SK-N-SH (cell line): ENCODE data around the gene CANT1. TPM values are rescaled to one million over a fixed set of nuclear protein-coding genes. Genes with fewer than 3 reads are reported as not detected.
A peak's percentile ranks its signal among the peaks of the same experiment; 100 is the strongest.

Experiments
- CTCF ChIA-PET: fragments of 300-600, 350-600 bp; formaldehyde crosslinking; extraction: SDS; loops from one replicate; lab custom pipeline; 2021; lab: Yijun Ruan, JAX
- POLR2A ChIA-PET: fragments of 350-600 bp; sonication (Branson Sonifier 250); formaldehyde crosslinking; extraction: SDS; loops from one replicate; lab custom pipeline; 2020; ENCODE audit warnings: antibody characterized with exemption, inconsistent platforms; lab: Yijun Ruan, JAX
- DNase-seq: peaks from one replicate; pipeline ENCODE4 v3.0.0; 2012
- H2AFZ ChIP-seq: fragments of 200-600 bp; sonication (generic); 2 replicates; pipeline ENCODE4 v1.8.1; 2016; ENCODE audit warnings: antibody characterized with exemption, mild to moderate bottlenecking, low read depth
- H3F3A ChIP-seq: fragments of 200-600 bp; sonication (generic); replicated peaks from 2 replicates; pipeline ENCODE3; 2016; ENCODE audit warnings: antibody characterized with exemption, mild to moderate bottlenecking; ENCODE audit not compliant: insufficient read depth
- H3K27ac ChIP-seq, 2 experiments: fragments of 200-500 bp in 1 of 2; fragments of 200-600 bp in 1 of 2; sonication (Bioruptor generic) in 1 of 2; sonication (generic), shearing (Covaris generic) in 1 of 2; 2 replicates each; pipeline versions ENCODE4 v1.5.1 to v1.6.1; 2014 to 2016; ENCODE audit warnings: low read depth in 2 of 2, inconsistent platforms in 1 of 2, low read length in 1 of 2, mild to moderate bottlenecking in 1 of 2, mixed read lengths in 1 of 2
- H3K27me3 ChIP-seq: fragments of 200-600 bp; sonication (generic), shearing (Covaris generic); 2 replicates; pipeline ENCODE4 v1.6.1; 2016; ENCODE audit warnings: mixed run types; ENCODE audit not compliant: insufficient read depth
- H3K36me3 ChIP-seq, 2 experiments: fragments of 200-500 bp in 1 of 2; fragments of 200-600 bp in 1 of 2; sonication (Bioruptor generic) in 1 of 2; sonication (generic) in 1 of 2; replicated peaks in 1 of 2; 2 replicates each; pipeline versions ENCODE3 to v1.5.1; 2014 to 2016; ENCODE audit warnings: low read length in 1 of 2, mild to moderate bottlenecking in 1 of 2; ENCODE audit not compliant: insufficient read depth in 2 of 2, control insufficient read depth in 1 of 2
- H3K4me1 ChIP-seq, 2 experiments: fragments of 200-500 bp in 1 of 2; fragments of 200-600 bp in 1 of 2; sonication (Bioruptor generic) in 1 of 2; sonication (generic), shearing (Covaris generic) in 1 of 2; 2 replicates each; pipeline versions ENCODE4 v1.5.1 to v1.6.1; 2014 to 2016; ENCODE audit warnings: low read depth in 1 of 2, low read length in 1 of 2, mixed run types in 1 of 2; ENCODE audit not compliant: insufficient read depth in 2 of 2, control insufficient read depth in 1 of 2
- H3K4me2 ChIP-seq: fragments of 200-600 bp; sonication (generic), shearing (Covaris generic); 2 replicates; pipeline ENCODE4 v1.6.1; 2017; ENCODE audit warnings: mixed run types
- H3K4me3 ChIP-seq, 2 experiments: fragments of 200-500 bp in 1 of 2; fragments of 200-600 bp in 1 of 2; sonication (Bioruptor generic) in 1 of 2; sonication (generic), shearing (Covaris generic) in 1 of 2; 2 replicates each; pipeline versions ENCODE4 v1.5.1 to v1.8.1; 2014 to 2016; ENCODE audit warnings: low read depth in 2 of 2, inconsistent platforms in 1 of 2, low read length in 1 of 2, mild to moderate bottlenecking in 1 of 2, mixed read lengths in 1 of 2, moderate library complexity in 1 of 2
- H3K79me2 ChIP-seq: fragments of 200-600 bp; sonication (generic); 2 replicates; pipeline ENCODE4 v1.8.1; 2017; ENCODE audit warnings: mild to moderate bottlenecking; ENCODE audit not compliant: insufficient read depth
- H3K9ac ChIP-seq: fragments of 200-600 bp; sonication (generic); 2 replicates; pipeline ENCODE4 v1.6.1; 2017; ENCODE audit warnings: mixed run types
- H3K9me2 ChIP-seq: fragments of 200-600 bp; sonication (generic); 2 replicates; pipeline ENCODE4 v1.6.1; 2017; ENCODE audit warnings: mixed run types
- H3K9me3 ChIP-seq: fragments of 200-600 bp; sonication (generic); 2 replicates; pipeline ENCODE4 v1.6.1; 2017; ENCODE audit warnings: mixed run types, mild to moderate bottlenecking, moderate library complexity
- H4K20me1 ChIP-seq: fragments of 200-600 bp; sonication (generic); 2 replicates; pipeline ENCODE4 v1.6.1; 2017; ENCODE audit warnings: mild to moderate bottlenecking, mixed run types; ENCODE audit not compliant: insufficient read depth
- CHD2 ChIP-seq: fragments of 150-350 bp; IDR thresholded peaks from 2 replicates; pipeline ENCODE4 v1.6.1; 2018; ENCODE audit warnings: low read length; ENCODE audit not compliant: partially characterized antibody
- ELF1 ChIP-seq: IDR thresholded peaks from 2 replicates; pipeline ENCODE4 v1.4.0; 2012
- FOSL2 ChIP-seq: IDR thresholded peaks from 2 replicates; pipeline ENCODE4 v1.4.0; 2012; ENCODE audit warnings: low read depth, mild to moderate bottlenecking, moderate library complexity, borderline replicate concordance
- GABPA ChIP-seq: IDR thresholded peaks from 2 replicates; pipeline ENCODE4 v1.4.0; 2012; ENCODE audit warnings: low read depth, mild to moderate bottlenecking
- MXI1 ChIP-seq: IDR thresholded peaks from 2 replicates; pipeline ENCODE4 v1.6.1; 2012; ENCODE audit warnings: mild to moderate bottlenecking, low read depth, low read length, improper control_type of control experiment
- NRF1 ChIP-seq: IDR thresholded peaks from 2 replicates; pipeline ENCODE4 v1.6.1; 2012; ENCODE audit warnings: low read depth, mild to moderate bottlenecking, low read length
- POLR2AphosphoS5 ChIP-seq: IDR thresholded peaks from 2 replicates; pipeline ENCODE4 v1.6.1; 2012; ENCODE audit warnings: low read depth, low read length
- RCOR1 ChIP-seq: fragments of 150-350 bp; IDR thresholded peaks from 2 replicates; pipeline ENCODE4 v1.6.1; 2017; ENCODE audit warnings: antibody characterized with exemption, low read length
- RFX5 ChIP-seq: IDR thresholded peaks from 2 replicates; pipeline ENCODE4 v1.6.1; 2012; ENCODE audit warnings: mild to moderate bottlenecking, improper control_type of control experiment, low read length
- RXRA ChIP-seq: IDR thresholded peaks from 2 replicates; pipeline ENCODE4 v1.4.0; 2012; ENCODE audit warnings: low read depth, mild to moderate bottlenecking, borderline replicate concordance
- TAF1 ChIP-seq: IDR thresholded peaks from 2 replicates; pipeline ENCODE4 v1.6.1; 2012; ENCODE audit warnings: low read depth, mild to moderate bottlenecking, low read length, moderate library complexity, borderline replicate concordance
- YY1 ChIP-seq: IDR thresholded peaks from 2 replicates; pipeline ENCODE4 v1.4.0; 2012; ENCODE audit warnings: low read depth, mild to moderate bottlenecking
- WGBS: methylation state at CpG from one replicate; pipeline ENCODE4 v1.1.6; 2017; ENCODE audit warnings: low lambda C conversion rate; 5-methylcytosine and 5-hydroxymethylcytosine counted together
- polyA plus RNA-seq, 3 experiments: library from polyadenylated mRNA; depleted of rRNA; stranded (reverse); fragments of >200 nt; gene quantifications; 2 replicates each; pipeline ENCODE4 v1.2.3, GENCODE V29; 2012
- TF ChIP-seq, protein P1 (sequence below): IDR thresholded peaks from 2 replicates; pipeline ENCODE4 v1.4.0; 2012; ENCODE audit warnings: low read depth, borderline replicate concordance

Gene CANT1
- 83.8 and 87.4 TPM in 2 replicates for polyA plus RNA-seq (2012; rRNA removed)
- polyA plus RNA-seq (2012; cell fraction: cytosol; rRNA removed) = 47.2 and 67.5 TPM in 2 replicates
- polyA plus RNA-seq (2012; cell fraction: nucleus; rRNA removed) = 55.9 and 68.2 TPM in 2 replicates

DNA sequence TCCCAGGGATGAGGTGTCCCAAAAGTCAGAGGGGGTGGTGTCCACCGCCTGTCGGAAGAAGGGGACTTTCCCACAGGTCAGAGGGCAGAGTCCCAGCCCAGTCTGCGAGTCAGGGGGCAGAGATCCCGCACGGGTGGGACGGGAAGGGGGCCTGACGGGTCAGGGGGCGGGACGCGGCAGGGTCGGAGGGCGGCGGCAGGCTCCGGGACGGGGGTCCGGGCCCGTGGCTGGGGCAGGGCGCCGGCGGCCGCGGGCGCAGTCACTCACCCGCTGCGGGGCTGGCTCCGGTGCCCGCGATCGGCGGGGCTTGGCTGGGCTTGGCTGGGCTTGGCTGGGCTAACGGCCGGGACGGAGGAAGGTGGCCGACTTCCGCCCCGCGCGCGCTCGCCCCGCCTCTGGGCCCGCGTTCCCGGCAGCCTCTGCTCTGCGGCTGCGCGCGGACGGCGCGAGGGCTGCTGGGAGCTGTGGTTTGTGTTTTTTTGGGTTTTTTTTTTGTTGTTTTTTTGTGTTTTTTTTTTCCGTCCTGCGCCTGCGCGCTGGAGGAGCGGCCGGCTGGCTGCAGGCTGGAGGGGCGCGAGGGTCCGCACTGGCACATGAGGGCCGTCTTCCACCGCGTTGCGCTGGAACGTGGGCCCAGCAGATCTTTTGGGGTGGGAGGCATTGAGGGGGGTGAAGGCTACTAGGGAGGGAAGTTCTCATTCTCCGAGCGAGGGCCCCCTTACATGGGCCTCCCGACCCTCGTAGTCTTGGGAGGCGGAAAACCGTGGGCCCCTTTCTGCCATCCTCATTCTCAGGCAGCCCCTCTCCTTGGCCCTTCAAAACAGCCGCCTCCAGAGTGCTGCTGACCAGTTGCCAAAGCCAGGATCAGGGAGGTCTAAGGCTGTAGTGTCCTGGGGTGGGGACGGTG lies at the start of gene CANT1:
Gene CANT1, minus strand, starts transcription at position 368 of the 907 bp plus-strand sequence. CDS start 12,142 bp downstream, outside the sequence.
- POLR2A ChIA-PET = interaction anchor here (0.7 to 1.3 kb wide), 4 partner anchors 10 to 19 kb away, joined by 3 read pairs; no protein-coding TSS in a partner anchor
- DNase-seq = peak; percentile 100
- Histone ChIP-seq H2AFZ (peak within 1 kb of the TSS; percentile 92), H3K79me2 (peaks cover 49% of the 10 kb centered on the region), H3K4me2 (peak within 1 kb of the TSS; percentile 97), H3K9ac (peak within 1 kb of the TSS; percentile 95), H3K36me3 (peaks cover 0 to 17% of the 10 kb centered on the region in 2 experiments), H3K9me3 (peaks cover 10% of the 10 kb centered on the region), H3K27me3 (no peaks in the 10 kb centered on the region), H3F3A (peaks cover 7% of the 10 kb centered on the region), H3K9me2 (no peaks in the 10 kb centered on the region), H3K27ac (peak within 1 kb of the TSS; percentile 54 to 86; a peak in 3 of 4 replicates), H3K4me3 (peak within 1 kb of the TSS; percentile 93 to 100), H4K20me1 (peaks cover 19% of the 10 kb centered on the region), H3K4me1 (peaks cover 18 to 36% of the 10 kb centered on the region in 2 experiments; a peak in 3 of 4 replicates)
- TF ChIP-seq RCOR1 (no peak), MXI1 (peak; percentile 33; the same call in 1 of the 2 replicates), FOSL2 (no peak), RXRA (no peak), NRF1 (peak; percentile 98), POLR2AphosphoS5 (peak; percentile 84), GABPA (peak; percentile 71), ELF1 (peak; percentile 90), TAF1 (peak; percentile 87), CHD2 (peak; percentile 77)
- CTCF ChIA-PET = interaction anchor here (1.0 to 1.3 kb wide), 3 partner anchors 10 to 384 kb away, joined by 3 read pairs; no protein-coding TSS in a partner anchor
- 11% methylated on average over 34 of the region's 73 CpGs for WGBS

DNA sequence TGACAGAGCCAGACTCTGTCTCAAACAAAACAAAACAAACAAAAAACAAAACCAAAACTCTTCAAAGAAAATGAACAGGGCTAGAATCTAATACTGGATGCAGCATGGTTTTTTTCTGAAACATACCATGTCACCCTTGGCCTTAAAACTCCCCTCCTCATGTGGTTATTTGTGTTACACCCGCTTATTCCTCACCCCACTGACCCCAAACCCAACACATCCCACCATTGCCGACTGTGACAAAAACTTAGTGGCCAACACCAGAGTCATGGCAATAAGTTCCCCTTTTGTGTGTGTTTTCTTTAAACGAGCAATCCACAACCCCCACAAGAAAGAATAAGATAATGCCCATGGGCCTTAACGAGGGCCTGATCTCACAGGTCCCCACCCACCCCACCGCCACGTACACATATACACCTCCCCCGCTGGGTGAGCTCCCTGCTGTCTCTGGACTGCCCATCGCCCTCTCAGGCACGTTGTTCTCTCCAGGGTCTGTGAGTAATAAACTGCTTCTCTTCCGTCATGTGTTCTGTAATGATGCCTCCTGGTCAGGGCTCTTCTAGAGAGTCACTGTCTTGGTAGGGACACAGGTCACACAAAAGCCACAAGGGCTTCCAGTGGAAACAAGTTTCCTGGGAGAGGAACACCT lies 48.3 kb upstream of the CANT1 start:
- no peaks in the 10 kb centered on the region for H3F3A ChIP-seq
- POLR2A ChIA-PET = no interaction called here
- H3K9me3 ChIP-seq = no peaks in the 10 kb centered on the region
- H4K20me1 ChIP-seq = no peaks in the 10 kb centered on the region
- no peak overlapping the region for H3K4me2 ChIP-seq
- no peak overlapping the region for H3K9ac ChIP-seq
- H3K4me3 ChIP-seq = no peak overlapping the region
- 72% methylated on average over 10 of the region's 10 CpGs for WGBS
- CTCF ChIA-PET = interaction anchor here (0.9 to 25.7 kb wide), 5 partner anchors 16 to 335 kb away, joined by 3 to 529 read pairs (median 5); no protein-coding TSS in a partner anchor
- H2AFZ ChIP-seq = no peak overlapping the region
- no peaks in the 10 kb centered on the region for H3K27me3 ChIP-seq
- no peak overlapping the region for H3K27ac ChIP-seq
- no peaks in the 10 kb centered on the region for H3K9me2 ChIP-seq
- no peaks in the 10 kb centered on the region for H3K79me2 ChIP-seq
- TF ChIP-seq FOSL2 (no peak), TAF1 (no peak), ELF1 (no peak), NRF1 (no peak), YY1 (no peak), RFX5 (no peak), GABPA (no peak)
- TF ChIP-seq, protein P1, sequence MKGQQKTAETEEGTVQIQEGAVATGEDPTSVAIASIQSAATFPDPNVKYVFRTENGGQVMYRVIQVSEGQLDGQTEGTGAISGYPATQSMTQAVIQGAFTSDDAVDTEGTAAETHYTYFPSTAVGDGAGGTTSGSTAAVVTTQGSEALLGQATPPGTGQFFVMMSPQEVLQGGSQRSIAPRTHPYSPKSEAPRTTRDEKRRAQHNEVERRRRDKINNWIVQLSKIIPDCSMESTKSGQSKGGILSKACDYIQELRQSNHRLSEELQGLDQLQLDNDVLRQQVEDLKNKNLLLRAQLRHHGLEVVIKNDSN = no peak
- no peaks in the 10 kb centered on the region for H3K4me1 ChIP-seq
- H3K36me3 ChIP-seq = no peaks in the 10 kb centered on the region
- no peak for DNase-seq
